ENCODE measurements around the gene SMIM9. TPM values are rescaled to one million over a fixed set of nuclear protein-coding genes. Genes with fewer than 3 reads are reported as not detected.
"Not testable (repeated sequence)": the region's sequence is repeated elsewhere in the genome, so short reads cannot be mapped to it uniquely, and the experiment has no call there.

The SMIM9 gene
- total RNA-seq, 4 donors from 2014 or later = not detected

- Histone ChIP-seq H3K4me3 (no peak overlapping the region), H3K4me1 (no peaks in the 10 kb centered on the region), H3K9me3 (no peaks in the 10 kb centered on the region), H3K36me3 (no peaks in the 10 kb centered on the region), H3K27me3 (no peaks in the 10 kb centered on the region), H3K27ac (replicated peaks in 1 of 4) (no peak overlapping the region)
- DNase-seq (ENCODE audit: extremely low spot score) = no peak
- intact Hi-C loops (cut with DNase I) = no loop called here
- no peak for TF ChIP-seq EP300 (IDR thresholded peaks at IDR 0.05)
- no peak for TF ChIP-seq POLR2A (IDR thresholded peaks at IDR 0.05; ENCODE audit: low read depth)
- no peak for TF ChIP-seq CTCF (IDR thresholded peaks at IDR 0.05)
- no peak for TF ChIP-seq POLR2AphosphoS5 (IDR thresholded peaks at IDR 0.05)
- 68% methylated on average over 7 of the region's 7 CpGs for WGBS
Measured at GRCh38 chrX:154819771-154820341, 14.6 kb downstream of the SMIM9 start.

- 72% methylated on average over 11 of the region's 11 CpGs for WGBS
- Histone ChIP-seq H3K4me1 (no peaks in the 10 kb centered on the region), H3K9me3 (no peaks in the 10 kb centered on the region), H3K27me3 (no peaks in the 10 kb centered on the region), H3K4me3 (no peak overlapping the region), H3K36me3 (no peaks in the 10 kb centered on the region), H3K27ac (replicated peaks in 1 of 4) (no peak overlapping the region)
- DNase-seq (ENCODE audit: extremely low spot score) = no peak
- intact Hi-C loops (cut with DNase I) = no loop called here
- TF ChIP-seq CTCF (IDR thresholded peaks at IDR 0.05) = no peak
- no peak for TF ChIP-seq POLR2A (IDR thresholded peaks at IDR 0.05; ENCODE audit: low read depth)
- TF ChIP-seq EP300 (IDR thresholded peaks at IDR 0.05) = no peak
- no peak for TF ChIP-seq POLR2AphosphoS5 (IDR thresholded peaks at IDR 0.05)
Measured at GRCh38 chrX:154818916-154819770, 15.3 kb downstream of the SMIM9 start.

- H3K27me3 ChIP-seq; H3K36me3 ChIP-seq; H3K4me1 ChIP-seq; DNase-seq (ENCODE audit: extremely low spot score); H3K4me3 ChIP-seq; H3K9me3 ChIP-seq; H3K27ac ChIP-seq (replicated peaks in 1 of 4); intact Hi-C loops (cut with DNase I): not testable (repeated sequence)
- 83% methylated on average over 19 of the region's 19 CpGs for WGBS
Measured at GRCh38 chrX:154817048-154817618, 17.3 kb downstream of the SMIM9 start.

GRCh38 chrX:154816326-154816898, 18.1 kb downstream of the SMIM9 start:
- H3K4me3 ChIP-seq; H3K36me3 ChIP-seq; intact Hi-C loops (cut with DNase I); H3K27me3 ChIP-seq; H3K27ac ChIP-seq (replicated peaks in 1 of 4); H3K4me1 ChIP-seq; H3K9me3 ChIP-seq; DNase-seq (ENCODE audit: extremely low spot score): not testable (repeated sequence)
- 76% methylated on average over 4 of the region's 4 CpGs for WGBS

GRCh38 chrX:154815274-154815818, 19.1 kb downstream of the SMIM9 start:
- 64% methylated on average over 5 of the region's 5 CpGs for WGBS
- TF ChIP-seq EP300 (IDR thresholded peaks at IDR 0.05) (no peak), CTCF (IDR thresholded peaks at IDR 0.05) (no peak), POLR2A (IDR thresholded peaks at IDR 0.05; ENCODE audit: low read depth) (no peak), POLR2AphosphoS5 (IDR thresholded peaks at IDR 0.05) (no peak)
- Histone ChIP-seq H3K27ac (replicated peaks in 1 of 4) (no peak overlapping the region), H3K4me1 (no peaks in the 10 kb centered on the region), H3K36me3 (no peaks in the 10 kb centered on the region), H3K4me3 (no peak overlapping the region), H3K27me3 (no peaks in the 10 kb centered on the region), H3K9me3 (no peaks in the 10 kb centered on the region)
- intact Hi-C loops (cut with DNase I) = no loop called here
- DNase-seq (ENCODE audit: extremely low spot score) = no peak

All from esophagus muscularis mucosa (tissue), 4 donors.